Thyroid gland (tissue), 4 donors: ENCODE data around the gene ANKFY1.

ENCODE experiments used
- CTCF ChIP-seq, 6 experiments: fragments of 200-600 bp in 3 of 6; fragments of 450-650 bp in 3 of 6; sonication (generic) in 3 of 6; IDR thresholded peaks; one replicate each; pipeline ENCODE4 v1.5.1; 2016 to 2019; ENCODE audit warnings: antibody characterized with exemption in 6 of 6, mild to moderate bottlenecking in 2 of 6, inconsistent platforms in 1 of 6, moderate library complexity in 1 of 6
- POLR2A ChIP-seq, 2 donors: fragments of 450-650 bp; IDR thresholded peaks; one replicate each; pipeline ENCODE4 v1.6.1; 2017; ENCODE audit warnings: antibody characterized with exemption in 2 of 2, mild to moderate bottlenecking in 2 of 2, moderate library complexity in 1 of 2

- TF ChIP-seq CTCF (IDR thresholded peaks at IDR 0.05) (no peak), POLR2A (IDR thresholded peaks at IDR 0.05) (no peak)
Measured at GRCh38 chr17:4146641-4147040, 117.1 kb downstream of the ANKFY1 start.
